Hepatocyte (in vitro differentiated cells): ENCODE data around the gene GNG11.

ENCODE experiments used
- CTCF ChIP-seq: fragments of 200-600 bp; sonication (generic); IDR thresholded peaks from 2 replicates; pipeline ENCODE4 v1.5.1; 2016; ENCODE audit warnings: antibody characterized with exemption, mild to moderate bottlenecking; ENCODE audit not compliant: poor library complexity
- EZH2 ChIP-seq: fragments of 200-600 bp; sonication (generic); IDR thresholded peaks from 2 replicates; pipeline ENCODE4 v1.6.1; 2016; ENCODE audit warnings: antibody characterized with exemption, mild to moderate bottlenecking, borderline replicate concordance

- no peak for TF ChIP-seq CTCF
- peak; percentile 42 for TF ChIP-seq EZH2
Measured at GRCh38 chr7:93921607-93922566, at the start of gene GNG11.
